Measurements from ENCODE around the gene TBCD.

Gene TBCD

DNA sequence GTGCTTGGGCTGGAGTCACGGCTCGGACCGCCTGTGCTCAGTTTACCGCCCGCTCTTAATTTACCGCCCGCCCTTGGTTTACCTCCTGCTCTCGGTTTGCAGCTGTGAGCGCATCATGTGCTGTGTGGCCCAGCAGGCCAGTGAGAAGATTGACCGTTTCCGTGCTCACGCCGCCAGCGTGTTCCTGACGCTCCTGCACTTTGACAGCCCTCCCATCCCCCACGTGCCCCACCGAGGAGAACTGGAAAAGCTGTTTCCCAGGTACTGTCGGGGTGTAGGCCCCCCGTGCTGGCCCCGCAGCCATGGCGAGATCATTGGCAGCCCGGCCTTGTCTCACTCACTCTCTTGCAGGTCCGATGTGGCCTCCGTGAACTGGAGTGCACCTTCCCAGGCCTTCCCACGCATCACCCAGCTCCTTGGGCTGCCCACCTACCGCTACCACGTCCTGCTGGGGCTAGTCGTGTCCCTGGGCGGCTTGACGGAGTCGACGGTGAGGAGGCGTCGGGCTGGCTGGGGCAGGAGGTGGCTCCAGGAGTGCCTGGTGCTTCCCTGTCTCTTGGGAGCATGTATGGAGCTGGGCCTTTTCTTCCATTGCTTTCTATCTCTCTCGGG lies 177.3 kb downstream of the TBCD start:
- Histone ChIP-seq H3K4me1 (ENCODE audit: low read length) (no peaks in the 10 kb centered on the region), H3K9me3 (replicated peaks; ENCODE audit: insufficient read depth, low read length) (no peaks in the 10 kb centered on the region), H2AFZ (ENCODE audit: low read length) (no peak overlapping the region), H3K79me2 (ENCODE audit: low read length) (no peaks in the 10 kb centered on the region), H3K27me3 (replicated peaks; ENCODE audit: insufficient read depth, low read length) (no peaks in the 10 kb centered on the region), H3K4me3 (ENCODE audit: low read length) (no peak overlapping the region), H3K36me3 (replicated peaks; ENCODE audit: insufficient read depth, low read length) (no peaks in the 10 kb centered on the region), H3K4me2 (ENCODE audit: low read depth, low read length) (no peak overlapping the region), H4K20me1 (ENCODE audit: insufficient read depth, low read length) (no peaks in the 10 kb centered on the region), H3K9me2 (replicated peaks; ENCODE audit: insufficient read depth, low read length) (no peaks in the 10 kb centered on the region), H3F3A (ENCODE audit: insufficient read depth, low read length) (no peaks in the 10 kb centered on the region), H3K27ac (ENCODE audit: low read length) (no peak overlapping the region), H3K9ac (ENCODE audit: low read length) (no peak overlapping the region)
- DNase-seq: no peak
- TF ChIP-seq EZH2phosphoT487 (IDR thresholded peaks at IDR 0.05; ENCODE audit: low read length): no peak
- TF ChIP-seq, protein P1, sequence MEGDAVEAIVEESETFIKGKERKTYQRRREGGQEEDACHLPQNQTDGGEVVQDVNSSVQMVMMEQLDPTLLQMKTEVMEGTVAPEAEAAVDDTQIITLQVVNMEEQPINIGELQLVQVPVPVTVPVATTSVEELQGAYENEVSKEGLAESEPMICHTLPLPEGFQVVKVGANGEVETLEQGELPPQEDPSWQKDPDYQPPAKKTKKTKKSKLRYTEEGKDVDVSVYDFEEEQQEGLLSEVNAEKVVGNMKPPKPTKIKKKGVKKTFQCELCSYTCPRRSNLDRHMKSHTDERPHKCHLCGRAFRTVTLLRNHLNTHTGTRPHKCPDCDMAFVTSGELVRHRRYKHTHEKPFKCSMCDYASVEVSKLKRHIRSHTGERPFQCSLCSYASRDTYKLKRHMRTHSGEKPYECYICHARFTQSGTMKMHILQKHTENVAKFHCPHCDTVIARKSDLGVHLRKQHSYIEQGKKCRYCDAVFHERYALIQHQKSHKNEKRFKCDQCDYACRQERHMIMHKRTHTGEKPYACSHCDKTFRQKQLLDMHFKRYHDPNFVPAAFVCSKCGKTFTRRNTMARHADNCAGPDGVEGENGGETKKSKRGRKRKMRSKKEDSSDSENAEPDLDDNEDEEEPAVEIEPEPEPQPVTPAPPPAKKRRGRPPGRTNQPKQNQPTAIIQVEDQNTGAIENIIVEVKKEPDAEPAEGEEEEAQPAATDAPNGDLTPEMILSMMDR (IDR thresholded peaks at IDR 0.05; ENCODE audit: low read length): no peak

DNA sequence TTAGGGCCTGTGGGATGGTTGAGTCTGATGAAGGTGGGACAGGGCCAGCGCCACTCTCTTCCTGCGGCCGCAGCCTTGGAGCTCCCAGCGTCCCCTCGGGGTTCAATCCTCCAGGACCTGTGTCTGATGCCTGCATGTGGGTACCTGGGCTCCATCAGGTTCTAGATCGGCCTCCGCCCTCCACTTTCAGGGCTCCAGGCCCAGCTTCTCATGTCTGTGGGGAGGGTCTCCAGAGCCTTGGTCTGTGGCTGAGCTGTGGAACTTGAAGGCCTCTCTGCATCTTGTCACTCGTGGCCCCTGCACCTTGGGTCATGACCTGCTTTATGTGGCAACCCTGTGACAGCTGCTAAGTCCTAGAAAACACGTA lies 177.8 kb downstream of the TBCD start:
- Histone ChIP-seq H3K27me3 (replicated peaks; ENCODE audit: insufficient read depth, low read length) (no peaks in the 10 kb centered on the region), H3K27ac (ENCODE audit: low read length) (no peak overlapping the region), H3K9me3 (replicated peaks; ENCODE audit: insufficient read depth, low read length) (no peaks in the 10 kb centered on the region), H2AFZ (ENCODE audit: low read length) (no peak overlapping the region), H3K4me3 (ENCODE audit: low read length) (no peak overlapping the region), H3K4me1 (ENCODE audit: low read length) (no peaks in the 10 kb centered on the region), H3K4me2 (ENCODE audit: low read depth, low read length) (no peak overlapping the region), H3K9ac (ENCODE audit: low read length) (no peak overlapping the region), H3K79me2 (ENCODE audit: low read length) (no peaks in the 10 kb centered on the region), H3F3A (ENCODE audit: insufficient read depth, low read length) (no peaks in the 10 kb centered on the region), H3K9me2 (replicated peaks; ENCODE audit: insufficient read depth, low read length) (no peaks in the 10 kb centered on the region), H4K20me1 (ENCODE audit: insufficient read depth, low read length) (no peaks in the 10 kb centered on the region), H3K36me3 (replicated peaks; ENCODE audit: insufficient read depth, low read length) (no peaks in the 10 kb centered on the region)
- DNase-seq: no peak
- no peak for TF ChIP-seq EZH2phosphoT487 (IDR thresholded peaks at IDR 0.05; ENCODE audit: low read length)
- no peak for TF ChIP-seq EZH2 (optimal IDR thresholded peaks at IDR 0.05; ENCODE audit: low read depth, low read length)

DNA sequence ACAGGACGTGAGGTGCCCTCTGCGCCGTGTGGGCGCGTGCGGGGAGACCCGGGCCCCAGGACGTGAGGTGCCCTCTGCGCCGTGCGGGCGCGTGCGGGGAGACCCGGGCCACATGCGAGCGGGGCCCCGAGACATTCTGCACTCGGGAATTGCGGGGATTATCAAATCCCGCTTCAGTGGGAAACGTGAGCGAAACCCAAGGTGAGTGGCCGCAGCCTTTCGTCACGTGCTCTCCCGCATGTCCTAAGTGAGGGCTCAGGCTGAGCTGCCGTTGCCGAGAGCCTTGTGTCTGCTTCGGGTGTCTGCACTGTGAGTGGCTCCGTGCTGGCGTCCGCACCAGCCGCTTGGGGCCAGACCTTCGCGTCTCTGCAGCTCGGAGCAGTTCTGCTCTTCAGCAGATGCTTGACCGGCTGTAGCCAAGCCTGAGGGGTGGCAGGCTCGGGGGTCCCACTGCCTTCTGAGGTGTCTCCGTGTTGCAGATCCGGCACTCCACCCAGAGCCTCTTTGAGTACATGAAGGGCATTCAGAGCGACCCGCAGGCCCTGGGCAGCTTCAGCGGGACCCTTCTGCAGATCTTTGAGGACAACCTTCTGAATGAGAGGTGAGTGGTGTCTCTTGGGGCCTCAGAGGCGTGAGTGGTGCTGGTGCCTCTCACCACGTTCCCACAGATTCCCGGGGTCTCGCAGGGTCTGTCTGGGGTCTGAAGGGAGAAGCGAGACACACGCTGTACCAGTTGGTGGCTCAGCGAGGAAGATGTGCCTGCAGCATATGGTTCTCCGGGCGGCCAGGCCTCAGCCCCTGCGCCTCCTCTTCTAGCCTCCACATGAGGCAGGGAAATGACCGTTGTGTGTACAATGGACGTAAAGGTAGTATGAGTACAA lies 178.4 kb downstream of the TBCD start:
- Histone ChIP-seq H3K9ac (ENCODE audit: low read length) (no peak overlapping the region), H3K36me3 (replicated peaks; ENCODE audit: insufficient read depth, low read length) (no peaks in the 10 kb centered on the region), H3K27me3 (replicated peaks; ENCODE audit: insufficient read depth, low read length) (no peaks in the 10 kb centered on the region), H2AFZ (ENCODE audit: low read length) (no peak overlapping the region), H3K4me1 (ENCODE audit: low read length) (no peaks in the 10 kb centered on the region), H4K20me1 (ENCODE audit: insufficient read depth, low read length) (no peaks in the 10 kb centered on the region), H3K4me3 (ENCODE audit: low read length) (no peak overlapping the region), H3K4me2 (ENCODE audit: low read depth, low read length) (no peak overlapping the region), H3K79me2 (ENCODE audit: low read length) (no peaks in the 10 kb centered on the region), H3K27ac (ENCODE audit: low read length) (no peak overlapping the region), H3K9me2 (replicated peaks; ENCODE audit: insufficient read depth, low read length) (no peaks in the 10 kb centered on the region), H3F3A (ENCODE audit: insufficient read depth, low read length) (no peaks in the 10 kb centered on the region), H3K9me3 (replicated peaks; ENCODE audit: insufficient read depth, low read length) (no peaks in the 10 kb centered on the region)
- no peak for DNase-seq
- TF ChIP-seq, protein P1 (IDR thresholded peaks at IDR 0.05; ENCODE audit: low read length): no peak
